H1 (cell line): Measurements from ENCODE around the gene ODAD3. TPM values are rescaled to one million over a fixed set of nuclear protein-coding genes. Genes with fewer than 3 reads are reported as not detected.

Experiments used
- CTCF ChIA-PET: fragments of 300-600 bp; sonication (Branson Sonifier 250); formaldehyde crosslinking; loops from one replicate; lab custom pipeline; 2021; ENCODE audit not compliant: partially characterized antibody; lab: Charles Lee
- POLR2A ChIA-PET: fragments of 300-600 bp; sonication (Branson Sonifier 250); formaldehyde crosslinking; loops from one replicate; lab custom pipeline; 2021; ENCODE audit warnings: inconsistent platforms; ENCODE audit not compliant: partially characterized antibody; lab: Charles Lee
- DNase-seq, 2 experiments: peaks; one replicate each; pipeline versions ENCODE4 v3.0.0 to v3.0.0-alpha.2; 2010 to 2022; ENCODE audit warnings: low spot score in 2 of 2, low read depth in 1 of 2, mixed read lengths in 1 of 2
- FAIRE-seq: peaks from 2 replicates; lab custom pipeline; 2011; peaks lifted over from hg19 to GRCh38; lab: Jason Lieb, UNC
- H2AFZ ChIP-seq: 2 replicates; pipeline ENCODE4 v1.8.1; 2012; ENCODE audit warnings: low read length, inconsistent platforms
- H2AK5ac ChIP-seq: 2 replicates; pipeline ENCODE4 v1.6.1; 2013; ENCODE audit warnings: low read depth, low read length
- H2BK120ac ChIP-seq: replicated peaks from 2 replicates; pipeline ENCODE3; 2013; ENCODE audit warnings: low read depth, low read length, inconsistent platforms
- H2BK12ac ChIP-seq: 2 replicates; pipeline ENCODE4 v1.6.1; 2013; ENCODE audit warnings: low read depth, low read length
- H2BK15ac ChIP-seq: 2 replicates; pipeline ENCODE4 v1.6.1; 2013; ENCODE audit warnings: low read length
- H2BK20ac ChIP-seq: 2 replicates; pipeline ENCODE4 v1.6.1; 2013; ENCODE audit warnings: low read length
- H2BK5ac ChIP-seq: 2 replicates; pipeline ENCODE4 v1.6.1; 2013; ENCODE audit warnings: low read depth, low read length
- H3K14ac ChIP-seq: 2 replicates; pipeline ENCODE4 v1.6.1; 2013; ENCODE audit warnings: inconsistent platforms; ENCODE audit not compliant: insufficient read length
- H3K18ac ChIP-seq: 2 replicates; pipeline ENCODE4 v1.6.1; 2013; ENCODE audit warnings: low read length; ENCODE audit errors: extremely low read depth
- H3K23ac ChIP-seq: 2 replicates; pipeline ENCODE4 v1.6.1; 2013; ENCODE audit warnings: inconsistent platforms; ENCODE audit not compliant: insufficient read length
- H3K23me2 ChIP-seq: 2 replicates; pipeline ENCODE4 v1.6.1; 2013; ENCODE audit warnings: low read depth, low read length
- H3K27ac ChIP-seq: 2 replicates; pipeline ENCODE4 v1.6.1; 2011; ENCODE audit warnings: low read depth, low read length, inconsistent platforms
- H3K27me3 ChIP-seq, 4 experiments: replicated peaks in 1 of 4; 1 replicate in 1 of 4; 2 replicates in 3 of 4; pipeline versions ENCODE4 v1.6.1 to v1.8.1; 2011 to 2013; ENCODE audit warnings: low read length in 3 of 4, mild to moderate bottlenecking in 3 of 4, inconsistent platforms in 2 of 4, mixed read lengths in 2 of 4, moderate library complexity in 1 of 4; ENCODE audit not compliant: control insufficient read depth in 3 of 4, insufficient read depth in 3 of 4; ENCODE audit errors: extremely low read depth in 1 of 4
- H3K36me3 ChIP-seq, 4 experiments: 2 replicates each; pipeline versions ENCODE4 v1.6.1 to v1.8.1; 2011 to 2013; ENCODE audit warnings: mild to moderate bottlenecking in 4 of 4, low read length in 3 of 4, moderate library complexity in 2 of 4, control low read depth in 1 of 4, inconsistent platforms in 1 of 4; ENCODE audit not compliant: insufficient read depth in 4 of 4, control insufficient read depth in 2 of 4
- H3K4ac ChIP-seq: replicated peaks from 2 replicates; pipeline ENCODE3; 2013; ENCODE audit warnings: low read length, low read depth, mixed read lengths, inconsistent platforms; ENCODE audit not compliant: insufficient read length
- H3K4me1 ChIP-seq, 4 experiments: replicated peaks in 1 of 4; 1 replicate in 1 of 4; 2 replicates in 3 of 4; pipeline versions ENCODE4 v1.6.1 to v1.8.1; 2011 to 2013; ENCODE audit warnings: low read length in 3 of 4, inconsistent platforms in 2 of 4, mixed read lengths in 1 of 4; ENCODE audit not compliant: insufficient read depth in 4 of 4, control insufficient read depth in 3 of 4
- H3K4me2 ChIP-seq, 2 experiments: 2 replicates each; pipeline versions ENCODE4 v1.6.1 to v1.8.1; 2011 to 2013; ENCODE audit warnings: low read depth in 2 of 2, low read length in 2 of 2, control low read depth in 1 of 2, inconsistent platforms in 1 of 2, mild to moderate bottlenecking in 1 of 2; ENCODE audit not compliant: insufficient read depth in 1 of 2
- H3K4me3 ChIP-seq, 4 experiments: fragments of 200-600, 300-600 bp in 1 of 4; sonication (generic), shearing (Covaris generic), sonication (Bioruptor Twin) in 1 of 4; 2 replicates each; pipeline versions ENCODE4 v1.5.1 to v1.8.1; 2011 to 2016; ENCODE audit warnings: low read length in 4 of 4, low read depth in 3 of 4, control low read depth in 2 of 4, inconsistent platforms in 2 of 4, mild to moderate bottlenecking in 2 of 4, mixed read lengths in 1 of 4, moderate library complexity in 1 of 4; ENCODE audit not compliant: insufficient read depth in 2 of 4; ENCODE audit errors: extremely low read depth in 1 of 4
- H3K56ac ChIP-seq: replicated peaks from 2 replicates; pipeline ENCODE3; 2013; ENCODE audit warnings: low read depth, mild to moderate bottlenecking, mixed read lengths, low read length, inconsistent platforms; ENCODE audit not compliant: insufficient read length
- H3K79me1 ChIP-seq: 2 replicates; pipeline ENCODE4 v1.6.1; 2013; ENCODE audit warnings: low read depth, low read length, control low read depth
- H3K79me2 ChIP-seq, 2 experiments: 2 replicates each; pipeline versions ENCODE4 v1.6.1 to v1.8.1; 2012 to 2013; ENCODE audit warnings: low read length in 2 of 2, mild to moderate bottlenecking in 2 of 2, inconsistent platforms in 1 of 2; ENCODE audit not compliant: insufficient read depth in 2 of 2, control insufficient read depth in 1 of 2
- H3K9ac ChIP-seq, 4 experiments: replicated peaks in 1 of 4; 1 replicate in 1 of 4; 2 replicates in 3 of 4; pipeline versions ENCODE4 v1.6.1 to v1.8.1; 2011 to 2013; ENCODE audit warnings: low read depth in 3 of 4, low read length in 3 of 4, control low read depth in 2 of 4, mild to moderate bottlenecking in 2 of 4, moderate library complexity in 2 of 4, inconsistent platforms in 1 of 4; ENCODE audit errors: extremely low read depth in 1 of 4
- H3K9me3 ChIP-seq, 2 experiments: 2 replicates each; pipeline versions ENCODE4 v1.6.1 to v1.8.1; 2012 to 2013; ENCODE audit warnings: mild to moderate bottlenecking in 2 of 2, moderate library complexity in 2 of 2, control low read depth in 1 of 2, inconsistent platforms in 1 of 2, low read depth in 1 of 2, low read length in 1 of 2, mixed read lengths in 1 of 2; ENCODE audit not compliant: insufficient read depth in 2 of 2
- H4K20me1 ChIP-seq, 2 experiments: replicated peaks in 1 of 2; 2 replicates each; pipeline versions ENCODE3 to v1.8.1; 2011 to 2013; ENCODE audit warnings: inconsistent platforms in 2 of 2, low read length in 2 of 2, mild to moderate bottlenecking in 1 of 2; ENCODE audit not compliant: insufficient read depth in 2 of 2, control insufficient read depth in 1 of 2
- H4K5ac ChIP-seq: 2 replicates; pipeline ENCODE4 v1.6.1; 2013; ENCODE audit warnings: low read length, low read depth, mixed read lengths, inconsistent platforms; ENCODE audit not compliant: insufficient read length
- H4K8ac ChIP-seq: 2 replicates; pipeline ENCODE4 v1.8.0; 2013; ENCODE audit warnings: mild to moderate bottlenecking, moderate library complexity, low read length, inconsistent platforms; ENCODE audit not compliant: insufficient read depth; ENCODE audit errors: extremely low read depth
- H4K91ac ChIP-seq: replicated peaks from 2 replicates; pipeline ENCODE3; 2013; ENCODE audit warnings: low read length, mixed read lengths, inconsistent platforms; ENCODE audit not compliant: insufficient read length
- ATF2 ChIP-seq: IDR thresholded peaks from 2 replicates; pipeline ENCODE4 v1.6.1; 2012; ENCODE audit warnings: low read length, inconsistent platforms
- BRCA1 ChIP-seq: IDR thresholded peaks from 2 replicates; pipeline ENCODE4 v1.6.1; 2012; ENCODE audit warnings: low read depth, low read length, improper control_type of control experiment
- CTBP2 ChIP-seq: IDR thresholded peaks from 2 replicates; pipeline ENCODE4 v1.7.0; 2011; ENCODE audit warnings: borderline replicate concordance, mild to moderate bottlenecking, moderate library complexity, mixed read lengths, low read length; ENCODE audit not compliant: insufficient read depth, insufficient read length
- PHF8 ChIP-seq: fragments of 200-600 bp; sonication (generic); conservative IDR thresholded peaks from 2 replicates; pipeline ENCODE4 v1.7.1; 2012; ENCODE audit warnings: low read depth, mild to moderate bottlenecking, inconsistent platforms, low read length, moderate library complexity
- RNF2 ChIP-seq: fragments of 200-900, 300-1000 bp; sonication (generic); IDR thresholded peaks from 2 replicates; pipeline ENCODE4 v1.7.1; 2016; ENCODE audit warnings: borderline replicate concordance, low read depth, mild to moderate bottlenecking, antibody characterized with exemption, low read length; ENCODE audit not compliant: poor library complexity, severe bottlenecking; ENCODE audit errors: missing control alignments
- RXRA ChIP-seq: IDR thresholded peaks from 2 replicates; pipeline ENCODE4 v1.6.1; 2011; ENCODE audit warnings: low read depth, mild to moderate bottlenecking, low read length, moderate library complexity; ENCODE audit not compliant: insufficient read depth
- SAP30 ChIP-seq: fragments of 300-600 bp; sonication (generic); IDR thresholded peaks from 2 replicates; pipeline ENCODE4 v1.7.1; 2012; ENCODE audit warnings: low read length, moderate library complexity, mild to moderate bottlenecking, inconsistent platforms; ENCODE audit not compliant: insufficient read depth, insufficient replicate concordance
- SIX5 ChIP-seq: IDR thresholded peaks from 2 replicates; pipeline ENCODE4 v1.6.1; 2011; ENCODE audit warnings: mild to moderate bottlenecking, low read depth, low read length
- TBP ChIP-seq: IDR thresholded peaks from 2 replicates; pipeline ENCODE4 v1.6.1; 2011; ENCODE audit warnings: low read depth, low read length, improper control_type of control experiment
- ZNF274 ChIP-seq: IDR thresholded peaks from 2 replicates; pipeline ENCODE4 v1.7.0; 2012; ENCODE audit warnings: low read length, borderline replicate concordance; ENCODE audit errors: extremely low read depth
- WGBS, 2 experiments: shearing (Covaris generic) in 1 of 2; methylation state at CpG; one replicate each; pipeline versions ENCODE4 v1.1.6 to v1.1.7; 2013 to 2015; ENCODE audit warnings: low lambda C conversion rate in 2 of 2, mixed read lengths in 2 of 2, inconsistent platforms in 1 of 2, low coverage in 1 of 2, missing lambda C conversion rate in 1 of 2; ENCODE audit not compliant: insufficient replicate concordance in 2 of 2, insufficient coverage in 1 of 2, insufficient read length in 1 of 2; ENCODE audit errors: extremely low coverage in 1 of 2, missing lambda C conversion rate in 1 of 2; 5-methylcytosine and 5-hydroxymethylcytosine counted together
- polyA plus RNA-seq, 7 experiments: library from polyadenylated mRNA; depleted of rRNA in 3 of 7; stranded (reverse) in 5 of 7; unstranded in 2 of 7; fragments of >200 nt in 5 of 7; fragments of 200-250 nt in 2 of 7; gene quantifications; 1 replicate in 5 of 7; 2 replicates in 1 of 7; 4 replicates in 1 of 7; pipeline versions ENCODE4 v1.2.1 to v1.2.3, GENCODE V29; 2011 to 2013; ENCODE audit warnings: missing spikeins in 2 of 7, mixed read lengths in 2 of 7
- total RNA-seq: library from RNA; stranded (reverse); fragmentation: NEBNext Ultra II Directional; extraction: Animal tissue kit (Norgen Biotek cat#: 25700); gene quantifications from 2 replicates; pipeline ENCODE4 v1.2.1, GENCODE V29; 2021

The ODAD3 gene
- total and polyA plus RNA-seq, 2 of the 8 experiments (the other 6 are each of a cell fraction or from before 2014, with no cell fraction given): 2.1 to 2.2 TPM

DNA sequence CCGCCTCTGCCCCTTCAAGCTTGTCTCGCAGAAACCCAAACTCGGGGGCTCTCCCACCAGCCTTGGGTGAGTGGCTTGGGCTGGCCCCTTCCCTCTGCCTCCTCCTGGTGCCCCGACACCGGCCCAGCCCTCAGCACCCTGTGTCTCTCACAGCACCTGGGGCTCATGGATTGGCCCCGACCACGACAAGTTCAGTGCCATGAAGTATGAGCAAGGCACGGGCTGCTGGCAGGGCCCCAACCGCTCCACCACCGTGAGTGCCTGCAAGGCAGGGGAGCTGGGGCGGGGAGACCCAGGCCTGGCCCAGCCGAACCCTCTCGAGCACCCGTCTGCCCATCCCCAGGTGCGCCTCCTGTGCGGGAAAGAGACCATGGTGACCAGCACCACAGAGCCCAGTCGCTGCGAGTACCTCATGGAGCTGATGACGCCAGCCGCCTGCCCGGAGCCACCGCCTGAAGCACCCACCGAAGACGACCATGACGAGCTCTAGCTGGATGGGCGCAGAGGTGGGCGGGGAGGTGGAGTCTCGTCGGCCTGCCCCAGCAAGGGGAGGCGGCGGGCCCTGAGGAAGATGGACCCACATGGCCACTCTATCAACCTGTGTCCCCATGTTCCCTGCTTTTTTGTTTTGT lies 14.1 kb upstream of the ODAD3 start:
- H4K5ac ChIP-seq: no peak overlapping the region
- no peaks in the 10 kb centered on the region for H3K79me2 ChIP-seq
- H3K9ac ChIP-seq: no peak overlapping the region
- H2AFZ ChIP-seq: no peak overlapping the region
- no peak overlapping the region for H3K4ac ChIP-seq
- H3K79me1 ChIP-seq: no peaks in the 10 kb centered on the region
- H2BK15ac ChIP-seq: no peak overlapping the region
- WGBS, 2 experiments: 95% methylated on average over 20 of the region's 31 CpGs; no CpG with 5 or more reads in 1 of the 2 experiments
- peaks cover 2 to 11% (median 7%) of the 10 kb centered on the region in 4 experiments; a peak in 6 of 7 replicates for H3K4me1 ChIP-seq
- no peak overlapping the region for H2BK12ac ChIP-seq
- no peak overlapping the region for H4K8ac ChIP-seq
- no peak overlapping the region for H2BK120ac ChIP-seq
- no peaks in the 10 kb centered on the region for H3K27me3 ChIP-seq
- H3K9me3 ChIP-seq: no peaks in the 10 kb centered on the region
- H3K56ac ChIP-seq: no peak overlapping the region
- CTCF ChIA-PET: interaction anchor here (0.9 to 3.0 kb wide), 7 partner anchors 10 to 155 kb away, joined by 3 to 18 read pairs (median 4); no protein-coding TSS in a partner anchor
- no peak overlapping the region for H2BK5ac ChIP-seq
- H3K4me3 ChIP-seq: no peak overlapping the region
- H3K36me3 ChIP-seq: peaks cover 9 to 41% (median 31%) of the 10 kb centered on the region in 4 experiments; a peak in 7 of 8 replicates
- no peak overlapping the region for H3K18ac ChIP-seq
- H4K91ac ChIP-seq: no peak overlapping the region
- DNase-seq (no peak), FAIRE-seq (no peak)
- H3K23ac ChIP-seq: no peak overlapping the region
- peaks cover 6 to 20% of the 10 kb centered on the region in 2 experiments for H4K20me1 ChIP-seq
- H3K14ac ChIP-seq: no peak overlapping the region
- no peak overlapping the region for H2AK5ac ChIP-seq
- H2BK20ac ChIP-seq: no peak overlapping the region
- H3K23me2 ChIP-seq: no peaks in the 10 kb centered on the region
- no peak overlapping the region for H3K4me2 ChIP-seq
- no peak overlapping the region for H3K27ac ChIP-seq
- POLR2A ChIA-PET: interaction anchor here (0.9 to 3.3 kb wide), 8 partner anchors 8 to 173 kb away, joined by 3 to 14 read pairs (median 4); partner anchors contain the start of gene SWSAP1
- no peak for TF ChIP-seq ZNF274
- TF ChIP-seq PHF8: no peak
- TF ChIP-seq SAP30: no peak
- no peak for TF ChIP-seq RNF2
- no peak for TF ChIP-seq BRCA1
- TF ChIP-seq ATF2: no peak
- TF ChIP-seq CTBP2: no peak
- no peak for TF ChIP-seq RXRA
- no peak for TF ChIP-seq SIX5
- TF ChIP-seq TBP: no peak
